Measurements from ENCODE around the gene RPL15. TPM values are rescaled to one million over a fixed set of nuclear protein-coding genes. Genes with fewer than 3 reads are reported as not detected.

The RPL15 gene
- total and polyA plus RNA-seq, 7 donors, result 1,021 to 2,855 (median 1,350) TPM

GRCh38 chr3:23937296-23937695 lies 20.4 kb downstream of the RPL15 start:
- Histone ChIP-seq H3K4me3 (no peak overlapping the region), H3K27ac (no peak overlapping the region), H3K27me3 (ENCODE audit: insufficient read depth in 3 of 3, low read length in 2 of 3) (no peaks in the 10 kb centered on the region), H3K36me3 (ENCODE audit: insufficient read depth in 1 of 2, low read depth in 1 of 2) (no peaks in the 10 kb centered on the region), H3K9me3 (no peaks in the 10 kb centered on the region), H3K4me1 (peaks cover 8% of the 10 kb centered on the region)
- intact Hi-C loops (cut with DNase I), result no loop called here
- DNase-seq (no peak), ATAC-seq (no peak)
- WGBS, 3 donors, result 73 to 97% (median 91%) methylated on average over 1 of the region's 1 CpG
- TF ChIP-seq CTCF (IDR thresholded peaks at IDR 0.05), result no peak

- ATAC-seq (no peak), DNase-seq (no peak)
- H3K36me3 ChIP-seq (ENCODE audit: insufficient read depth in 1 of 2, low read depth in 1 of 2), result no peaks in the 10 kb centered on the region
- H3K27ac ChIP-seq, result no peak overlapping the region
- H3K9me3 ChIP-seq, result no peaks in the 10 kb centered on the region
- no peak overlapping the region for H3K4me3 ChIP-seq
- H3K27me3 ChIP-seq (ENCODE audit: insufficient read depth in 3 of 3, low read length in 2 of 3), result no peaks in the 10 kb centered on the region
- peaks cover 10% of the 10 kb centered on the region for H3K4me1 ChIP-seq
- TF ChIP-seq CTCF (IDR thresholded peaks at IDR 0.05), result no peak
- intact Hi-C loops (cut with DNase I), result no loop called here
These were observed 21.8 kb downstream of the RPL15 start for GRCh38 chr3:23938688-23939087.

DNA sequence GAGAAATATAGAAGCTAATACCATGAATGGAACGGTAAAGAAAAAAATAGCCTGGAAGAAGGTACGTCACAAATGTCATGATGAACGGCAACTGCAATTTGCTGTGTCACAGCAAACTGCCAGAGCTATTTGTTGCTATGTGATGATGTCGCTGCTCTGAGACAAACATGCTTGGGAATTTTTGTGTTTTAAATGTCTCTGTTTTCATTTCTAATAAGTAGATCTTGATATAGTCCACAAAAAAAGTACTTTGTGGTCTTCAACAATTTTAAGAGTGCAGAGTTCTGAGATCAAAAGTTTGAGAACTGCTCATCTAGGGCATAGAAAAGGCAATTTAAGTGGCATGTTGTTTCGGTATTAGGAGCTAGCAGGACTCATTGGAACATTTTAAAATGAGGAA lies 23.8 kb downstream of the RPL15 start:
- H3K4me1 ChIP-seq, result peaks cover 17% of the 10 kb centered on the region
- no peaks in the 10 kb centered on the region for H3K9me3 ChIP-seq
- no peaks in the 10 kb centered on the region for H3K27me3 ChIP-seq (ENCODE audit: insufficient read depth in 3 of 3, low read length in 2 of 3)
- no peaks in the 10 kb centered on the region for H3K36me3 ChIP-seq (ENCODE audit: insufficient read depth in 1 of 2, low read depth in 1 of 2)
- peak overlapping the region; percentile 15 for H3K4me3 ChIP-seq
- no peak for TF ChIP-seq CTCF (IDR thresholded peaks at IDR 0.05)
- H3K27ac ChIP-seq, result peak overlapping the region; percentile 77
- DNase-seq (no peak), ATAC-seq (peak in 2 of 4 donors; percentile 36 to 54)
- intact Hi-C loops (cut with DNase I), result no loop called here
- 30 to 58% (median 38%) methylated on average over 5 of the region's 5 CpGs for WGBS, 3 donors

DNA sequence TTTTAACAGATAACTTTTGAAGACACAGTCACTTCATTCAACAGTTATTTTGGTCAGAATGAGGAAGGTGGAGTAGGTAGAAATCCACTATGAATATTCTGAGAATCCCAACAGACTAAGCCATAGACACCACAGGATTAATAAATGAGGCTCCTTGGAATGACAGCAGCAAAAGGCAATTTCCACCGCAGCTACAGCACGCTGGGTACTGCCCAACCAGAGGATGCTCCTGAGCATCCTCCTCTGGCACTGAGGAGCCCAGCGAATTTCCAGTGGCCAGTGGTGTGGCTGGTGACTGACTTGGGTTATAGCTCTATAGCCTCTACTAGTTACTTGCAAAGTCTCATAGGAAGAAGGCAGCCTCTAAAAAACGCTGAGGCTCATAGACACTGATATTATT lies 24.5 kb downstream of the RPL15 start:
- DNase-seq (no peak), ATAC-seq (no peak)
- WGBS, 3 donors, result 68 to 81% (median 70%) methylated on average over 4 of the region's 4 CpGs
- peaks cover 18% of the 10 kb centered on the region for H3K4me1 ChIP-seq
- intact Hi-C loops (cut with DNase I), result no loop called here
- peak overlapping the region; percentile 77 for H3K27ac ChIP-seq
- no peaks in the 10 kb centered on the region for H3K27me3 ChIP-seq (ENCODE audit: insufficient read depth in 3 of 3, low read length in 2 of 3)
- H3K36me3 ChIP-seq (ENCODE audit: insufficient read depth in 1 of 2, low read depth in 1 of 2), result no peaks in the 10 kb centered on the region
- H3K9me3 ChIP-seq, result no peaks in the 10 kb centered on the region
- H3K4me3 ChIP-seq, result no peak overlapping the region
- TF ChIP-seq CTCF (IDR thresholded peaks at IDR 0.05), result no peak

GRCh38 chr3:23942546-23942945 lies 25.6 kb downstream of the RPL15 start:
- Histone ChIP-seq H3K9me3 (no peaks in the 10 kb centered on the region), H3K4me1 (peaks cover 28% of the 10 kb centered on the region), H3K4me3 (no peak overlapping the region), H3K27me3 (ENCODE audit: insufficient read depth in 3 of 3, low read length in 2 of 3) (no peaks in the 10 kb centered on the region), H3K27ac (no peak overlapping the region), H3K36me3 (ENCODE audit: insufficient read depth in 1 of 2, low read depth in 1 of 2) (no peaks in the 10 kb centered on the region)
- ATAC-seq, result no peak
- TF ChIP-seq CTCF (IDR thresholded peaks at IDR 0.05), result no peak
- WGBS, 3 donors, result 90 to 98% (median 93%) methylated on average over 11 of the region's 11 CpGs
- intact Hi-C loops (cut with DNase I), result no loop called here
- no peak for DNase-seq

All from psoas muscle (tissue), 8 donors.